Neural cell (in vitro differentiated cells): ENCODE measurements around the gene RNF144A. TPM values are rescaled to one million over a fixed set of nuclear protein-coding genes. Genes with fewer than 3 reads are reported as not detected.

Experiments used
- H2AFZ ChIP-seq: fragments of 200-600, 300-800 bp; sonication (generic), shearing (Covaris generic); 2 replicates; pipeline ENCODE4 v1.6.0; 2014; ENCODE audit warnings: low read depth, mild to moderate bottlenecking, antibody characterized with exemption, low read length, moderate library complexity
- H3F3A ChIP-seq: fragments of 200-600 bp; shearing (Covaris generic); 2 replicates; pipeline ENCODE4 v1.6.1; 2016; ENCODE audit warnings: mild to moderate bottlenecking, moderate library complexity, mixed read lengths, antibody characterized with exemption, low read length; ENCODE audit not compliant: insufficient read depth, poor library complexity, severe bottlenecking
- H3K27ac ChIP-seq: fragments of 200-600, 300-800 bp; sonication (generic), shearing (Covaris generic); 2 replicates; pipeline ENCODE4 v1.5.1; 2014; ENCODE audit warnings: mild to moderate bottlenecking, low read length, moderate library complexity
- H3K27me3 ChIP-seq: fragments of 300-800, 200-600 bp; sonication (generic), shearing (Covaris generic); 2 replicates; pipeline ENCODE4 v1.6.0; 2014; ENCODE audit warnings: mild to moderate bottlenecking, low read depth, low read length, moderate library complexity; ENCODE audit not compliant: insufficient read depth
- H3K36me3 ChIP-seq: fragments of 300-800, 200-600 bp; sonication (generic), shearing (Covaris generic); 2 replicates; pipeline ENCODE4 v1.5.1; 2014; ENCODE audit warnings: mild to moderate bottlenecking, antibody characterized with exemption, low read length, moderate library complexity; ENCODE audit not compliant: insufficient read depth
- H3K4me2 ChIP-seq: fragments of 300-800, 200-600 bp; sonication (generic), shearing (Covaris generic); 2 replicates; pipeline ENCODE4 v1.6.0; 2014; ENCODE audit warnings: mild to moderate bottlenecking, low read length
- H3K4me3 ChIP-seq: fragments of 300-800, 200-600 bp; sonication (generic), shearing (Covaris generic); 2 replicates; pipeline ENCODE4 v1.5.1; 2014; ENCODE audit warnings: mild to moderate bottlenecking, low read length, moderate library complexity
- H3K79me2 ChIP-seq: fragments of 200-600 bp; shearing (Covaris generic); replicated peaks from 2 replicates; pipeline ENCODE4 v1.6.0; 2014; ENCODE audit warnings: mild to moderate bottlenecking, low read length, moderate library complexity; ENCODE audit not compliant: insufficient read depth
- H3K9ac ChIP-seq: fragments of 300-800, 200-600 bp; sonication (generic), shearing (Covaris generic); 2 replicates; pipeline ENCODE4 v1.6.1; 2016; ENCODE audit warnings: mild to moderate bottlenecking, low read length, mixed read lengths
- H3K9me2 ChIP-seq: fragments of 200-600 bp; shearing (Covaris generic); 2 replicates; pipeline ENCODE4 v1.6.1; 2016; ENCODE audit warnings: mild to moderate bottlenecking, low read length, mixed read lengths; ENCODE audit not compliant: insufficient read depth
- H3K9me3 ChIP-seq: fragments of 200-600, 300-800 bp; sonication (generic), shearing (Covaris generic); 2 replicates; pipeline ENCODE4 v1.6.1; 2016; ENCODE audit warnings: mild to moderate bottlenecking, mixed run types, low read length, moderate library complexity, mixed read lengths
- H4K20me1 ChIP-seq: fragments of 200-600 bp; shearing (Covaris generic); 2 replicates; pipeline ENCODE4 v1.6.1; 2016; ENCODE audit warnings: mild to moderate bottlenecking, mixed run types; ENCODE audit not compliant: insufficient read depth
- EP300 ChIP-seq: fragments of 450-650 bp; conservative IDR thresholded peaks from 2 replicates; pipeline ENCODE4 v1.6.1; 2014; ENCODE audit warnings: antibody characterized with exemption, mild to moderate bottlenecking, moderate library complexity; ENCODE audit not compliant: poor library complexity, severe bottlenecking
- MXI1 ChIP-seq: fragments of 450-650 bp; conservative IDR thresholded peaks from 2 replicates; pipeline ENCODE4 v1.6.1; 2014; ENCODE audit warnings: antibody characterized with exemption, mild to moderate bottlenecking; ENCODE audit not compliant: poor library complexity, severe bottlenecking
- RAD21 ChIP-seq: fragments of 450-650 bp; conservative IDR thresholded peaks from 2 replicates; pipeline ENCODE4 v1.6.1; 2014; ENCODE audit warnings: antibody characterized with exemption, mild to moderate bottlenecking, moderate library complexity
- REST ChIP-seq: IDR thresholded peaks from 2 replicates; pipeline ENCODE4 v1.6.1; 2012; ENCODE audit warnings: borderline replicate concordance
- SMC3 ChIP-seq: fragments of 450-650 bp; conservative IDR thresholded peaks from 2 replicates; pipeline ENCODE4 v1.6.1; 2014; ENCODE audit warnings: antibody characterized with exemption, mild to moderate bottlenecking, moderate library complexity; ENCODE audit not compliant: poor library complexity
- TAF1 ChIP-seq: IDR thresholded peaks from 2 replicates; pipeline ENCODE4 v1.6.1; 2012; ENCODE audit warnings: low read depth
- polyA plus RNA-seq: library from polyadenylated mRNA; depleted of rRNA; stranded (reverse); fragments of >200 nt; gene quantifications from 2 replicates; pipeline ENCODE4 v1.2.3, GENCODE V29; 2014
- TF ChIP-seq, protein P1 (sequence below): fragments of 450-650 bp; IDR thresholded peaks from 2 replicates; pipeline ENCODE4 v1.5.1; 2014; ENCODE audit warnings: antibody characterized with exemption, mild to moderate bottlenecking, moderate library complexity; ENCODE audit not compliant: poor library complexity, severe bottlenecking

RNF144A gene
- polyA plus RNA-seq, 1 donor from 2014 or later = 26.9 TPM

- Histone ChIP-seq H3K79me2 (no peaks in the 10 kb centered on the region), H3K27ac (no peak overlapping the region), H3K36me3 (no peaks in the 10 kb centered on the region), H3K4me3 (no peak overlapping the region), H4K20me1 (no peaks in the 10 kb centered on the region), H3K9me2 (no peaks in the 10 kb centered on the region), H3K4me2 (no peak overlapping the region), H3F3A (no peaks in the 10 kb centered on the region), H2AFZ (no peak overlapping the region), H3K9ac (no peak overlapping the region), H3K9me3 (no peaks in the 10 kb centered on the region), H3K27me3 (no peaks in the 10 kb centered on the region)
- no peak for TF ChIP-seq SMC3
Observed at GRCh38 chr2:7009207-7009911, 92.1 kb downstream of the RNF144A start.

- H3K9me2 ChIP-seq = no peaks in the 10 kb centered on the region
- no peaks in the 10 kb centered on the region for H3K27me3 ChIP-seq
- H3F3A ChIP-seq = no peaks in the 10 kb centered on the region
- TF ChIP-seq MXI1 = no peak
- no peaks in the 10 kb centered on the region for H3K79me2 ChIP-seq
- H3K4me2 ChIP-seq = no peak overlapping the region
- H3K4me3 ChIP-seq = no peak overlapping the region
- H3K27ac ChIP-seq = no peak overlapping the region
- H2AFZ ChIP-seq = no peak overlapping the region
- no peaks in the 10 kb centered on the region for H3K9me3 ChIP-seq
- H3K9ac ChIP-seq = no peak overlapping the region
- no peaks in the 10 kb centered on the region for H4K20me1 ChIP-seq
- H3K36me3 ChIP-seq = no peaks in the 10 kb centered on the region
Observed at GRCh38 chr2:7010391-7011054, 93.3 kb downstream of the RNF144A start.

DNA sequence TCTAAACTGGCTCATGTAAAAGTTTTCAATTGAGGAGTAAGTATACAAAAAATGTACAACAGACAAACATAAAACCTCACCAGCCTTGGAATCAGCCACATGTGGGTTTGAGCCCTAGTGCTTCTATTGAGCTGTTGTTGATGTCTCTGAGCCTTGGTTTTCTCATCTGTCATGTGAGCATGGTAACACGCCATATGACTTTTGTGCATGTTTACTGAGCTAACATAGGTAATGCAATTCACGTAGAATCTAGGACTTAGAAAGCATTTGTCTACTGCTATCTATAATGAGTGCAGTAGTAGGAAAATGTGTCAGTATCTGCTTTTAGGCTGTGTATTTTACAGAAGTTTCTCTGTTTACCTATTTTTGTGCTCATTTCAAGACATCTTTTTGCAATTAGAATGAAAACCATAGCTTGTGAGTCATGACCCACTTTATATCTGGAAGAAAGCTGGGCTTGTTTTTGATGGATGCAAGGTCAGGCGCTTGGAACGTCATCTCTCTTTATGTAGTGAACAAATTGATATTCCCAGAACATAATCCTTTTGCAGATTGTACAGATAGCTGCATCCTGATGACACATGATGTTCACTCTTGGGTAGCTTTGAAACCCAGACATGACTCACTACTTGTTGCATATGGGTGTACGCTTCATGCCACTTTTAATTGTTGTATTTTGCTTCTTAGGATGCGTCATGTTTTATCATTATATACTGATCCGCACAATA, 94.3 kb downstream of the RNF144A start:
- Histone ChIP-seq H3K27me3 (no peaks in the 10 kb centered on the region), H3K79me2 (no peaks in the 10 kb centered on the region), H3F3A (no peaks in the 10 kb centered on the region), H3K9me2 (no peaks in the 10 kb centered on the region), H3K36me3 (no peaks in the 10 kb centered on the region), H4K20me1 (no peaks in the 10 kb centered on the region), H3K4me3 (no peak overlapping the region), H3K27ac (no peak overlapping the region), H3K9me3 (no peaks in the 10 kb centered on the region), H3K4me2 (no peak overlapping the region), H2AFZ (no peak overlapping the region), H3K9ac (no peak overlapping the region)
- TF ChIP-seq REST (no peak), EP300 (no peak), RAD21 (no peak), TAF1 (no peak), SMC3 (no peak)
- TF ChIP-seq, protein P1, sequence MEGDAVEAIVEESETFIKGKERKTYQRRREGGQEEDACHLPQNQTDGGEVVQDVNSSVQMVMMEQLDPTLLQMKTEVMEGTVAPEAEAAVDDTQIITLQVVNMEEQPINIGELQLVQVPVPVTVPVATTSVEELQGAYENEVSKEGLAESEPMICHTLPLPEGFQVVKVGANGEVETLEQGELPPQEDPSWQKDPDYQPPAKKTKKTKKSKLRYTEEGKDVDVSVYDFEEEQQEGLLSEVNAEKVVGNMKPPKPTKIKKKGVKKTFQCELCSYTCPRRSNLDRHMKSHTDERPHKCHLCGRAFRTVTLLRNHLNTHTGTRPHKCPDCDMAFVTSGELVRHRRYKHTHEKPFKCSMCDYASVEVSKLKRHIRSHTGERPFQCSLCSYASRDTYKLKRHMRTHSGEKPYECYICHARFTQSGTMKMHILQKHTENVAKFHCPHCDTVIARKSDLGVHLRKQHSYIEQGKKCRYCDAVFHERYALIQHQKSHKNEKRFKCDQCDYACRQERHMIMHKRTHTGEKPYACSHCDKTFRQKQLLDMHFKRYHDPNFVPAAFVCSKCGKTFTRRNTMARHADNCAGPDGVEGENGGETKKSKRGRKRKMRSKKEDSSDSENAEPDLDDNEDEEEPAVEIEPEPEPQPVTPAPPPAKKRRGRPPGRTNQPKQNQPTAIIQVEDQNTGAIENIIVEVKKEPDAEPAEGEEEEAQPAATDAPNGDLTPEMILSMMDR = no peak
